HG03521 (cell line): ENCODE results near the gene SIRT2.
"Not testable (repeated sequence)": the region's sequence is repeated elsewhere in the genome, so short reads cannot be mapped to it uniquely, and the experiment has no call there.

Experiments used
- ATAC-seq: cut with Tn5 transposase; IDR thresholded peaks from one replicate; pipeline ENCODE4 v1.9.1; 2021; ENCODE audit warnings: mild to moderate bottlenecking, moderate library complexity; ENCODE audit not compliant: unreplicated experiment

The SIRT2 gene

GRCh38 chr19:38898788-38899446, 501 bp downstream of the SIRT2 start:
- no peak for ATAC-seq

GRCh38 chr19:38894968-38895367, 4.5 kb downstream of the SIRT2 start:
- ATAC-seq: no peak

GRCh38 chr19:38893341-38893771, 6.1 kb downstream of the SIRT2 start:
- ATAC-seq: no peak

GRCh38 chr19:38892841-38893240, 6.6 kb downstream of the SIRT2 start:
- no peak for ATAC-seq

GRCh38 chr19:38891771-38892170, 7.6 kb downstream of the SIRT2 start:
- no peak for ATAC-seq

- no peak for ATAC-seq
These were observed 8.7 kb downstream of the SIRT2 start for GRCh38 chr19:38890686-38891085.

- no peak for ATAC-seq
These were observed 9.6 kb downstream of the SIRT2 start for GRCh38 chr19:38889803-38890202.

- ATAC-seq: no peak
These were observed 10.5 kb downstream of the SIRT2 start for GRCh38 chr19:38888876-38889275.

GRCh38 chr19:38884691-38885090, 14.7 kb downstream of the SIRT2 start:
- ATAC-seq: not testable (repeated sequence)

- no peak for ATAC-seq
These were observed 16.1 kb downstream of the SIRT2 start for GRCh38 chr19:38883286-38883685.

GRCh38 chr19:38880882-38881609, 18.4 kb downstream of the SIRT2 start:
- ATAC-seq: no peak

GRCh38 chr19:38880076-38880881, 19.1 kb downstream of the SIRT2 start:
- no peak for ATAC-seq

GRCh38 chr19:38879400-38879751, 20.0 kb downstream of the SIRT2 start:
- no peak for ATAC-seq

GRCh38 chr19:38878575-38879399, 20.6 kb downstream of the SIRT2 start:
- no peak for ATAC-seq

GRCh38 chr19:38877781-38878574, 21.4 kb downstream of the SIRT2 start, which contains the start of gene RINL:
Gene RINL (minus strand): TSS chr19:38878275. CDS start chr19:38876742, 1,533 bp downstream.
- no peak for ATAC-seq

- no peak for ATAC-seq
These were observed 23.6 kb downstream of the SIRT2 start for GRCh38 chr19:38875656-38876395.

- ATAC-seq: not testable (repeated sequence)
These were observed 26.0 kb downstream of the SIRT2 start for GRCh38 chr19:38873400-38873799.

GRCh38 chr19:38870612-38871011, 28.8 kb downstream of the SIRT2 start:
- no peak for ATAC-seq
